Motor neuron (in vitro differentiated cells): ENCODE results near the gene CLDN18. TPM values are rescaled to one million over a fixed set of nuclear protein-coding genes. Genes with fewer than 3 reads are reported as not detected.
A peak's percentile ranks its signal among the peaks of the same experiment; 100 is the strongest.

ENCODE experiments used
- ATAC-seq, 8 experiments: fragments of 200-7000 bp; cut with Tn5 transposase; replicated peaks in 6 of 8; 2 replicates each; pipeline ENCODE4 v1.8.0; 2021; ENCODE audit warnings: mild to moderate bottlenecking in 8 of 8, moderate library complexity in 8 of 8
- H3K27ac ChIP-seq, 2 donors: fragments of 250-450 bp; sonication (Bioruptor Pico); 2 replicates each; pipeline ENCODE4 v1.9.0; 2021; ENCODE audit warnings: antibody characterized with exemption in 2 of 2, mild to moderate bottlenecking in 2 of 2, moderate library complexity in 1 of 2
- H3K4me1 ChIP-seq, 2 donors: fragments of 250-450 bp; sonication (Bioruptor Pico); replicated peaks in 1 of 2; 2 replicates each; pipeline ENCODE4 v1.6.1; 2021; ENCODE audit warnings: antibody characterized with exemption in 2 of 2, mild to moderate bottlenecking in 2 of 2, moderate library complexity in 1 of 2
- H3K4me3 ChIP-seq, 5 donors: fragments of 250-450 bp; sonication (Bioruptor Pico); 2 replicates each; pipeline ENCODE4 v1.9.0; 2021; ENCODE audit warnings: antibody characterized with exemption in 5 of 5, mild to moderate bottlenecking in 5 of 5, moderate library complexity in 4 of 5
- WGBS, 10 experiments: fragments of 450-650 bp; shearing (Covaris generic); methylation state at CpG; one replicate each; pipeline ENCODE4 v1.0.0; 2022; 5-methylcytosine and 5-hydroxymethylcytosine counted together
- in situ Hi-C, 9 experiments: fragments of 400-800 bp; cut with MboI; loops; one replicate each; pipeline ENCODE4 v1.15.0; 2021; ENCODE audit warnings: low sequenced_read_pairs in 9 of 9, low pct_unique_long_range_greater_than_20kb in 2 of 9; ENCODE audit not compliant: unreplicated experiment in 9 of 9
- total RNA-seq, 8 experiments: library from RNA; unstranded; fragments of 300-600 nt; gene quantifications; 2 replicates each; pipeline versions ENCODE4 v1.2.3 to v1.2.4, GENCODE V29; 2022

The CLDN18 gene
- total RNA-seq, 8 experiments from 2014 or later, result 0.16 to 2.8 (median 0.59) TPM

- no peak overlapping the region for H3K4me3 ChIP-seq
- no peak overlapping the region for H3K27ac ChIP-seq
- in situ Hi-C loops, result loop anchor here in 2 of 9 experiments (10.0 to 25.0 kb wide), 2 partner anchors 46 to 844 kb away; partner anchors contain the start of gene DZIP1L (in 1 of the 2)
- 23 to 72% (median 50%) methylated on average over 2 to 14 of the region's 14 CpGs; no CpG with 5 or more reads in 1 of the 10 experiments for WGBS, 10 experiments
- ATAC-seq, result peak; percentile 88 to 99 (median 90)
- H3K4me1 ChIP-seq, result no peaks in the 10 kb centered on the region
These were observed 58.7 kb downstream of the CLDN18 start for GRCh38 chr3:138068579-138069174.

DNA sequence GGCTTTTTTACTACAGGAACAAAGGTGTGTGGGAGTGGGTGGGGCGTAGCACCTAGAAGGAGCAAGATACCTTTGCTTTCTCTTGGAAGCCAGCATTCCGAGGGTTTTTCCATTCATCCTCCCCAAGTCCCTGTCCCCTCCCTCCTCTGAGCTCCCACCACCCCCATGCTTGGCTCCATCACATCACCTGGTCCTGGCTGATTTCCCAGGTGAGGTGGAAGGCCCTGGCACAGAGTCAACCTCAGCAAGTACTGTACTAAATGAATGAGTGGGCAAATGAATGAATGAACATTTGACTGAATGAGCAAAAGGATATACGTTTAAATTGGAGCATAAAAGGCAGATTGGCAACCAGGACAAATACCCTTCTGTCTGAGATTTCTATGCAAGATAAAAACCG lies 60.0 kb downstream of the CLDN18 start:
- H3K4me3 ChIP-seq, result no peak overlapping the region
- in situ Hi-C loops, result loop anchor here in 1 of 9 experiments (25.0 kb wide), 1 partner anchor 842 kb away; no protein-coding TSS in a partner anchor
- no peak for ATAC-seq
- WGBS, 10 experiments, result 0 to 100% (median 80%) methylated on average over 1 to 2 of the region's 4 CpGs; no CpG with 5 or more reads in 2 of the 10 experiments
- no peak overlapping the region for H3K27ac ChIP-seq
- no peaks in the 10 kb centered on the region for H3K4me1 ChIP-seq

GRCh38 chr3:138072796-138073195 lies 62.8 kb downstream of the CLDN18 start:
- ATAC-seq, result peak in 3 of 8 experiments; percentile 53 to 76 (median 74)
- WGBS, 10 experiments, result 29 to 97% (median 70%) methylated on average over 1 to 6 of the region's 8 CpGs; no CpG with 5 or more reads in 6 of the 10 experiments
- H3K4me1 ChIP-seq, result no peaks in the 10 kb centered on the region
- H3K27ac ChIP-seq, result no peak overlapping the region
- in situ Hi-C loops, result loop anchor here in 1 of 9 experiments (25.0 kb wide), 1 partner anchor 840 kb away; no protein-coding TSS in a partner anchor
- no peak overlapping the region for H3K4me3 ChIP-seq

- 86 to 100% (median 93%) methylated on average over 1 to 3 of the region's 4 CpGs; no CpG with 5 or more reads in 5 of the 10 experiments for WGBS, 10 experiments
- Histone ChIP-seq H3K4me3 (no peak overlapping the region), H3K4me1 (no peaks in the 10 kb centered on the region), H3K27ac (no peak overlapping the region)
- no peak for ATAC-seq
- in situ Hi-C loops, result no loop called here
These were observed 68.1 kb downstream of the CLDN18 start for GRCh38 chr3:138078096-138078495.

DNA sequence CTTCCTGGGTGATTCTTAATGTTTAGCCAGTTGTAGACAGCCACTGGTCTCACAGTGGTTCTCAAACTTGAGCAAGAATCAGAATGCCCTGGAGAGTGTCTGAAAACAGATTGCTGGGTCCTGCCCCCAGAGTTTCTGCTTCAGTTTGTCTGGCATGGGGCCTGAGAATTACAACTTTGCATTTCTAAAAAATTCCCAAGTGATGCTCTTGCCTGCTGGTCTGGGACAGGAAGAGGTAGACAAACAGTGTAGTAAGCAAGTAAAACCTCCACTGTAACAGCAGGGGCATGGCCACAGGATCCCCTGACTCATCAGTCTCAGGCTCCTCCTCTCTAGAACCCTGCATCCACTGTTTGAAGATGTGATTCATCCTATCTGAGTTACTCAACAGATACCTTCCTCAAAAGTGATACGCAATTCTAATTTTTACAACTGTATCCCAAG lies 69.0 kb downstream of the CLDN18 start:
- in situ Hi-C loops, result no loop called here
- Histone ChIP-seq H3K4me3 (no peak overlapping the region), H3K27ac (no peak overlapping the region), H3K4me1 (no peaks in the 10 kb centered on the region)
- WGBS, 10 experiments, result 0 to 100% (median 39%) methylated on average over 1 of the region's 1 CpG; no CpG with 5 or more reads in 4 of the 10 experiments
- peak in 4 of 8 experiments; percentile 37 to 62 (median 55) for ATAC-seq

DNA sequence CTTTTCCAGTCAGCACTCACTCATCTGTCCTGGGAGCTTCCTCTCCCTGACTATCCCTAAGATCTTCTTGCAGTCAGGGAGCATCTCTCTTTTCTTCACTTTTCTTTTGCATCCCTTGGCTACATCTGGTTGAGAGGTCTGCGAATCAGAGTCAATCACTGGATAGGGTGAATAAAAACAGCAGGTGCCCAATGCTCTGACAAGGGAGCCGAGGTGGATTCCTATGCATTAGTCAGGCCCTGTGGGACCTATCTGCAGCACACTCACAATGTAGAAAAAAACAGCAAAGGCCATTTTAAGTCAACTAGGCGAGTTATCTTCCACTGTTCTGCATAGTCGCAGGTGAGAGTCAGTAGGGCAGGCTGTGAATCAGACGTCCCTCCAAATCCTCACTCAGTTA lies 69.9 kb downstream of the CLDN18 start:
- Histone ChIP-seq H3K4me1 (no peaks in the 10 kb centered on the region), H3K4me3 (no peak overlapping the region), H3K27ac (no peak overlapping the region)
- ATAC-seq, result no peak
- in situ Hi-C loops, result no loop called here
- 62 to 100% (median 81%) methylated on average over 1 to 3 of the region's 5 CpGs; no CpG with 5 or more reads in 3 of the 10 experiments for WGBS, 10 experiments

GRCh38 chr3:138081371-138082084 lies 71.6 kb downstream of the CLDN18 start:
- Histone ChIP-seq H3K4me1 (no peaks in the 10 kb centered on the region), H3K4me3 (no peak overlapping the region), H3K27ac (no peak overlapping the region)
- 10 to 100% (median 55%) methylated on average over 1 to 2 of the region's 5 CpGs; no CpG with 5 or more reads in 6 of the 10 experiments for WGBS, 10 experiments
- in situ Hi-C loops, result no loop called here
- peak in 3 of 8 experiments; percentile 49 to 56 (median 54) for ATAC-seq

DNA sequence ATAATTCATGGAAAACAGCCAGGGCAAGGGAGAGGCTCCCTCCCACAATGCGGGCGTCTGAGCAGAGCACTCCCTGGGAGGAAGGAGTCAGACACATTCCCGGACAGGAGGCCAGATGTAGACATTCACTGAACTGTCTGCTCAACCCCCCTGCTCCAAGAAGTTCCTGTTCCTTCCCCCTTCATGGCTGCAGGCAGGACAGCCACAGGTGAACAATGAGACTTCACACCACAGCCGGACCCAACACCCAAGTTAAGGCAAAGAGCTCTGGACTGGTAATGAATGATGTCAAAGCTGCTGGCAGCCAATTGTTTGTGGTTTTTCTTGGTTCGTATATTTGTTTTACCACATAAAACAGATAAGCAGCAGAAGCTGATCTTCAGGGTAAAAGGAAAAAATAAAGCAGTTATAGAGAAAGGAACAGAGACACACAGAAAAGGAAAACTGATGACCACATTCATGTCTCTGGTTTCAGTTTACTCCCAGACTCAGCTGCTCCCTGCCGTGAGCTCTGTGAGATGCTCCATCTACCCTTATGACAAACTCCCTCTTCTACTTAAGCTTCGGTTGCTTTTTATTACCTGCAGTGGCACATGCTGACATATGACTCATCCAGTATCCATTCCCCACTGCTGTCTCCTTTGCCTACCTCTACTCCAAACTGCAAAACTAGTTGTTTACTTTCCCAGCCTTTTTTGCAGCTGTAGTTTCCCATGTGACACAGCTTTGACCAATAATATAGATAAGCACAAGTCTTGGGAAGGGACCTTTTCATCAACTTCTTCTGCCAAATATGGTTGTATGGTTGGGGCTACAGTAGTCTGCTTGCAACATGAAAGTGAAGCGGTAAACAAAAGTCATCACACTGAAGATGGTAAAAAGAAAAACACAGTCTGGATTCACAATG lies 72.4 kb downstream of the CLDN18 start:
- in situ Hi-C loops, result no loop called here
- H3K4me1 ChIP-seq, result no peaks in the 10 kb centered on the region
- WGBS, 10 experiments, result 0 to 100% (median 45%) methylated on average over 1 to 6 of the region's 8 CpGs; no CpG with 5 or more reads in 1 of the 10 experiments
- no peak overlapping the region for H3K27ac ChIP-seq
- no peak overlapping the region for H3K4me3 ChIP-seq
- peak in 6 of 8 experiments; percentile 37 to 84 (median 78) for ATAC-seq

DNA sequence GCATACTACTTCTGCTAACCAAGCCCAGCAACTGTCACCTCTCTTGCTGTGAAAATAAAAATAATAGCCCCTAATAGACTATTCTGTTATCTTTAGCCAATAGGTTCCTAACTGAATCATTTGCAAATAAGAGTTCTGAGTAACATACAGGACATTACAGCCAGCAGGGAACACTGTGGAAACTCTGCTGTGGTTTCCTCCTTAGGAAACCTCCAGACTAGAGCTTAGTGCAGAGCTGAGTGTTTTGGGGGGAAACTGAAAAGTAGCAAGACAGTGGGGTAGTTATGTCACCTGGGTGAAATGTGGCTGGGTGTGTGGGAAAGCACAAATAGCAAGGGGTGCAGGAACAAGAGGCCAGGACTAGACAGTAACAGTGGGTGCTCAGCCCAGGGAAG lies 73.0 kb downstream of the CLDN18 start:
- in situ Hi-C loops, result no loop called here
- Histone ChIP-seq H3K27ac (no peak overlapping the region), H3K4me3 (no peak overlapping the region), H3K4me1 (no peaks in the 10 kb centered on the region)
- no peak for ATAC-seq

Other genes with a start within 250 kb of the CLDN18 start
- gene SOX14, start 245.8 kb upstream of the CLDN18 start, total RNA-seq, result 10 to 100 TPM in 1 of 8 experiments, 1 to 10 TPM in 3, under 1 TPM in 3, not detected in 1; 0.36 to 14.4 (median 5.6) TPM
- 10 to 100 TPM in 4 of 8 experiments, 1 to 10 TPM in 4; 3.9 to 59.9 (median 12.1) TPM for gene DZIP1L, start 105.4 kb downstream of the CLDN18 start, total RNA-seq
- gene A4GNT, start 122.2 kb downstream of the CLDN18 start, total RNA-seq, result 1 to 10 TPM in 1 of 8 experiments, under 1 TPM in 4, not detected in 3; 0.19 to 1.4 (median 0.40) TPM
- 10 to 100 TPM; 10.8 to 19.7 (median 12.9) TPM for gene DBR1, start 164.8 kb downstream of the CLDN18 start, total RNA-seq
- 10 to 100 TPM; 23.2 to 49.1 (median 41.9) TPM for gene ARMC8, start 177.1 kb downstream of the CLDN18 start, total RNA-seq